HG03097 (cell line): ENCODE measurements around the gene SNX10.
"Not testable (repeated sequence)": the region's sequence is repeated elsewhere in the genome, so short reads cannot be mapped to it uniquely, and the experiment has no call there.

Experiments
- ATAC-seq: cut with Tn5 transposase; IDR thresholded peaks from one replicate; pipeline ENCODE4 v1.9.1; 2021; ENCODE audit not compliant: unreplicated experiment, low FRiP score

Gene SNX10, protein sequence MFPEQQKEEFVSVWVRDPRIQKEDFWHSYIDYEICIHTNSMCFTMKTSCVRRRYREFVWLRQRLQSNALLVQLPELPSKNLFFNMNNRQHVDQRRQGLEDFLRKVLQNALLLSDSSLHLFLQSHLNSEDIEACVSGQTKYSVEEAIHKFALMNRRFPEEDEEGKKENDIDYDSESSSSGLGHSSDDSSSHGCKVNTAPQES

GRCh38 chr7:26291699-26292538 is at the start of gene SNX10:
TSS of gene SNX10 (plus strand) at chr7:26291862. CDS start at chr7:26346443, 54,581 bp downstream.
- ATAC-seq, result peak; percentile 71

GRCh38 chr7:26245150-26245549 is 46.5 kb upstream of the SNX10 start:
- ATAC-seq, result no peak

DNA sequence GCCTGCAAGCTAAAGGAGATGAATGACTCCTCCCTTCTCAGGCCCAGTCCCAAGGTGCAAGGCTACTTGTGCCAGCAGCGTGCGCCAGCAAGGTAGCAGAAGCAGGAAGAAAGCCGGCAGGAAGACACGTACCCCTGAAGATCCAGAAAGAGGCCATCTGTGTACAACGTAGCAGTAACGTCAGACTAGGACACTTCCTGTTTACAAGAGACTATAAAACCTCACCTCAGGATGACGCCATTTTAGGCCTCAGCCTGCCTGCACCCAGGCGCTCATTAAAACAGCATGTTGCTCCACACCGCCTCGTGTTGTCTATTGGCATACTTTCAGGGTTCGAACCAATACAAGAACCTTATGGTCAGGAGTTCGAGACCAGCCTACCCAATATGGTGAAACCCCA is 41.4 kb upstream of the SNX10 start:
- no peak for ATAC-seq

DNA sequence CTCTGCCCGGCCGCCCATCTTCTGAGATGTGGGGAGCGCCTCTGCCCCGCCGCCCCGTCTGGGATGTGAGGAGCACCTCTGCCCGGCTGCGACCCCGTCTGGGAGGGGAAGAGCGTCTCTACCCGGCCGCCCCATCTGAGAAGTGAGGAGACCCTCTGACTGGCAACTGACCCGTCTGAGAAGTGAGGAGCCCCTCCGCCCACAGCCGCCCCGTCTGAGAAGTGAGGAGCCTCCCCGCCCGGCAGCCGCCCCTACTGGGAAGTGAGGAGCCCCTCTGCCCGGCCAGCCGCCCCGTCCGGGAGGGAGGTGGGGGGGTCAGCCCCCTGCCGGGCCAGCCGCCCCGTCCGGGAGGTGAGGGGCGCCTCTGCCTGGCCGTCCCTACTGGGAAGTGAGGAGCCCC is 29.8 kb upstream of the SNX10 start:
- ATAC-seq, result not testable (repeated sequence)

DNA sequence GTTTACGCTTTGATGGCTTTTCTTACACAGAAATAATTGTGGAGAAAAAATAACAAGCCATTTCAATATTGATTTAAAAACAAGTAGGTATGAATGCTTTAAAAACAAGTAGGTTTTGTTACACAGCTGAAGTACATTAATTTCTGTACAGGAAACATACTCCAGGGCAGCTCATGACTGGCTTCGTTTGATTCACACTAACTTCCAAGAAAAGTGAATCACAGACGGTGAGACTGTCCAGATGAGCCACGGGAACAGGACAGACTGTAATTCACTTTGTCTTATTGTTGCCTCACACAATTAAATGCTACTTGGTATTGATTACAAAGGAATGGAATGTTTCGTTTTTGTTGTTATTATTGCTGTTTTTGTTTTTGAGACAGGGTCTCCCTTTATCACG is 26.6 kb upstream of the SNX10 start:
- ATAC-seq, result no peak

DNA sequence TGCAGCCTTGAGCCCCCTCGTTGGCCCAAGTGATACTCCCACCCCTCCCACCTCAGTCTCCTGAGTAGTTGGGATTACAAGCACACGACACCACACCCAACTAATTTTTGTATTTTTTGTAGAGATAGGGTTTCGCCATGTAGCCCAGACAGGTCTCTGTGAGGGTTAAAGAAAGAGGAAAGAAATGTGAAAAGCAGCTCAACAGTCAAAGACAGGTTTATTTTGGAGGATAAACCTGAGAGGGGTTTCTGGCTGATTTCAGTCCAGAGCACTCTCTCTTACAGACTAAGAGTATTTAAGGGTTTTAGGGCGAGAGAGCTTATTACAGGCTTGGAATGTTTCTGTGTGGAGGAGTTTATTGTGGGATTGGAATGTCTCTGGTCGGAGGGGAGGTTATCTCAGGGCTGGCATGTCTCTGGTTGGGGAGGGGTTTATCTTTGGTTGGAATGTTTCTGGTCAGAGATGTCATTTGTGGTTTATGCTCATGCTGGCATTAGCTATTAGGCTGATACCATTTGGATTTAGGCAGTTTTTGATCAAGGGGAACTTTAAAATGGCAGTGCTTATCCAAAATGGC is 26.1 kb upstream of the SNX10 start:
- no peak for ATAC-seq

- ATAC-seq, result no peak
Observed at GRCh38 chr7:26267601-26268166, 24.0 kb upstream of the SNX10 start.

- no peak for ATAC-seq
Observed at GRCh38 chr7:26275213-26275612, 16.4 kb upstream of the SNX10 start.

GRCh38 chr7:26278770-26279169 is 12.9 kb upstream of the SNX10 start:
- ATAC-seq, result no peak

DNA sequence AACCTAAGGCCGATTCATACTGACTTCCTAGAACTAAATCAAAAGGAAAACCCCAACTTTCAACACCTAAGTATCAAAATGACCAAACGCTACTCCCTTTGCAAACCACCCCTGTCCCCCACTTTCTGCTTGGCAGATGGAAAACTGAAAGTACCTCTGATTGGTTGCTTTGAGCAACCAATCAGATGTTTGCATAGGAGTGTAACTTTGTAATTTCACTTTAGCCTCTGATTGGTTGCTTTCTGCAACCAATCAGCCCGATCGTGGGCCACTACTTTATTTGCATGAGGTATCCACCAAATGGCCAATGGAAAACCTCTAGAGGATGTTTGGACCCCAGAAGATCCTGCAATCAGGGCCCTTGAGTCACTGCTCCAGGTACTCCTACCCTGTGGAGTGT is 12.3 kb upstream of the SNX10 start:
- ATAC-seq, result no peak

DNA sequence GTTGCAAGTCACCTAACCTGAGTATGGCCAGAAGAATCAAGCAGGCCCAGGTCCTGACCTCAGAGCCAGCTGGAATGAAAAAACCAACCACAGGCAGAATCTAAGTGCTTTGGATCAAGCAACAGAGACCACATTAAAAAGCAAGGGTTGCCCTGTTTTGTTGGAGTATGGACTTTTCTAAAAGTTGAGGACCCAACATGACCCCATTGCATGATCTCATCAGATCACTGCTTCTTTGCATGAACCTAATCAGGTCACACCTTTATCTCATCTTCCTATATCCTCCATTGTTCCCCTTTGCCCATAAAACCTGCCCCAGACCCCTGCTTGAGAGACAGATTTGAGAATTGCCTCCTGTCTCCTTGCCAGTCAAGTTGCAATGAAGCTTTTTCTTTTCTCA is 11.6 kb upstream of the SNX10 start:
- no peak for ATAC-seq

GRCh38 chr7:26280723-26281122 is 10.9 kb upstream of the SNX10 start:
- ATAC-seq, result no peak

DNA sequence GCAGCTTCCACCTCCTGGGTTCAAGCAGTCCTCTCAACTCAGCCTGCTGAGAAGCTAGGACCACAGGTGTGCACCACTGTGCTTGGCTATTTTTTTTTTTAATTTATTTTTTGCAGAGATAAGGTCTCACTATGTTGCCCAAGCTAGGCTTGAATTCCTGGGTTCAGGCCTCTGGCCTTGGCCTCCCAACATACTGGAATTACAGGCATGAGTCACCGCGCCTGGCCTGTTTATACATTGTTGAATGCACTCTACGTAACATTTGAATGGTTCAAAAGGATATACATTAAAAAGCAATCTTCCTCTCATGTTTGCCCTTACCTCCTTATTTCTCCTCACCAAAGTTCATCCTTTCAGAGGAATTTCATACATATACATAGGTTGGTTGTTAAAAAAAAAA is 7.2 kb upstream of the SNX10 start:
- ATAC-seq, result no peak

- no peak for ATAC-seq
Observed at GRCh38 chr7:26284995-26285632, 6.5 kb upstream of the SNX10 start.

DNA sequence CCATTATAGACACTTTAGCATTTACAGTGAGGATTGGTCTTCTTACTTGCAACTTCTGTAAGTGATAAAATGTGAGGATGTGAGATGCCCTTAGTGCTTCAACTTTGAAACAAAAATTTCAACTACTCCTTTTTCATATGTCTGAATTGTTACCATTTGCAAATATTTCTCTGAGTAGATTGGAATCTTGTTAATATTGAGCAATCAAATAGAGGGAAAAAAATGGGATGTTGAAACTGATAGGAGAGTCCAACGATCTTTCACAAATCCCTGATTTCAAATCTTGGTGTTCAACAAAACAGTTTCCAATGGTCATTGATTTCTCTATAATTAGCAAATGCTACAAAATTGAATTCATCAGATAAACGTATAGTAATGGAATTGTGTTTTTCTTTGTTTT is 5.5 kb upstream of the SNX10 start:
- no peak for ATAC-seq

GRCh38 chr7:26288126-26288525 is 3.5 kb upstream of the SNX10 start:
- not testable (repeated sequence) for ATAC-seq

- ATAC-seq, result no peak
Observed at GRCh38 chr7:26291251-26291650, 411 bp upstream of the SNX10 start.

GRCh38 chr7:26292768-26293560 is 1.3 kb downstream of the SNX10 start:
- ATAC-seq, result no peak

DNA sequence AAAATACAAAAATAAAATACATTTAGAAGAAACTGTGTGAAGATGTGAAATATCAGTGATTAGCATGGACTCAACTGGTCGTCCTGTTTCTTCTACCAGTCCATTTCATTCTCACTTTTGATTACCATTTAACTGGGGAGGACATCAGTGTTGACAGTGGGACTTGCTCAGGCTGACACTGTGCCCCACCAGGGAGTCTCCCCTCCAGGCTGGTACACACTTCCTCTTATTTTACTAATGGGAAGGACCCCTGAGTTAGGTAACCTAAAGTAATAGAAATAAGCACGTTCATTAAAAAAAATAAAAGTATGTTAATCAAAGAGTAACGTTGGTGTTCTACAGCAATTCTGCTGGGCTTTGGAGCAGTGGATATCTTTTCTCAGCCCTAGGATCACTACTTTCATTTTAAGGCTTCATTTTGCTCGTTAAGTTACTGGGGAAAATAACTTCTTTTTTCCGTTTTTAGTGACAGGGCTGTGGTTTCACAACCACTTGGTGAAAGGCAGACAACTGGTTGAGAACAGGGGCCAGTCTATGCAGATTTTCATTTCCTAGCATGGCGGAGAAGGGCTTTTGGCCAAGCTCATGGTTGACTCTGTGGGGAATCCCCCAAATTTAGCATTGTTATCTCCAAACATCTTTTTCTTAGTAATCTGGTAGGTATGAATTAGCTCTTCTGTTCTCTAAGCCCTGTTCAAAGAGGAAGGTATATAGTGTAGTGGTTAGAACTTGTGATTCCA is 2.1 kb downstream of the SNX10 start:
- peak; percentile 48 for ATAC-seq

GRCh38 chr7:26295015-26295414 is 3.4 kb downstream of the SNX10 start:
- no peak for ATAC-seq
